CD1c-positive myeloid dendritic cell (primary cell): ENCODE data around the gene CHI3L2.

Experiments
- DNase-seq: peaks from one replicate; pipeline ENCODE4 v3.0.0-alpha.2; 2016; ENCODE audit errors: extremely low spot score

CHI3L2 gene

DNA sequence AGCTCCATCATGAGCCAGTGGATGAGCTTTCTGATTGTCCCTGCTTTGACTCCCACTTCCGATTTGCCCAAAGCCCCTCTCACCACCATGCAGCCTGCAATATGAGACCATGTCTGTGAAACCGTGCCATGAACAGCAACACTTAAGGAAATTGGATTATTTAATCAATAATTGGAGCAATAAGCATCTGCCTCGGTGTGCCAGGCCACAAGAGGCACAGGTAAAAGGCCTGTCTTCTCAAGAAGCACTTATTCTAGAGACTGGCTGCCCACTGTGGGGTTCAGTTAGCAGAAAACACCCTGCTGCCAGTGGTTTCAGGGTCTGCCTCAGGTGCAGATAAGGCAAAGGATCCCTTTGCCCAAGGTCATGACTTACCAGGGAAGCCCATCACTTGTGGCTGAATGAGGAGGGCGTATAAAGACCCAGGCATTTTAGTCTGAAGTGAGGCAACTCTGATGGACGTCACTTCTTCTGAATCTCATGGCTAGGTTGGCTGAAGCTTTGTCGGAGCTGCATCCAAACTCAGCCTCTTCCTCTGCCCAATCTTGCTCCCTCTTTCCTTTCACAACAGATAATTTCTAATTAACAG lies 7.1 kb upstream of the CHI3L2 start:
- no peak for DNase-seq

- no peak for DNase-seq
These were observed 6.3 kb upstream of the CHI3L2 start for GRCh38 chr1:111221276-111221632.

DNA sequence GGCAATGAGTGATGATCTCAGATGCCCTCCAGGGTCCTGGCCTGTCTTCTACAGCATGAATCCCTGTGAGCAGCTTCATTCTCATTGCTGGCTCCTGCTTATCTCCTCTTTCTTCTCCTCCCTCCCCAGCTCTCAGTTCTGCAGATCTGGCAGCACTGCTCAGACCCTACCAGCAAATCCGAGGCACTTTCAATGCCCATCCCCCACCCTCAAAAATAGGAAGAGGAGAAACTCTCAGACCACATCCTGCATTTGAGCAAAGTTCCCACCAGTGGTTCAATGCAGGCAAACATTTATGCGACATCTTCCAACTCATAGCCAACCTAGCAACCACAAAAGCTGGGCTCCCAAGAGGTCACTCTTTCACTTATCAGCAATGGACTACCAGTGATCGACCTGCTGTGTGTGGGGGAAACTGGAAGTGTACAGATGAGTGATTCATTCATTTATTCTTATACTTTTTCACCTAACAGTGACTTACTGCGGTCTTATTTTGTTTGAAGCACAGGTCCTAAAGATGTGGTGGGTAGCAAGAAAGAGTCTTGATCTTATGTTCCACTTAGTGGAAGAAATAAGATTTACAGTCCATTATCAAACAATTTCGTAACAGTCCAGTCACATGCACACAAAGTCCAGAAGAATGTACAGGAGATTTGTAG lies 5.8 kb upstream of the CHI3L2 start:
- peak; percentile 50 for DNase-seq

DNA sequence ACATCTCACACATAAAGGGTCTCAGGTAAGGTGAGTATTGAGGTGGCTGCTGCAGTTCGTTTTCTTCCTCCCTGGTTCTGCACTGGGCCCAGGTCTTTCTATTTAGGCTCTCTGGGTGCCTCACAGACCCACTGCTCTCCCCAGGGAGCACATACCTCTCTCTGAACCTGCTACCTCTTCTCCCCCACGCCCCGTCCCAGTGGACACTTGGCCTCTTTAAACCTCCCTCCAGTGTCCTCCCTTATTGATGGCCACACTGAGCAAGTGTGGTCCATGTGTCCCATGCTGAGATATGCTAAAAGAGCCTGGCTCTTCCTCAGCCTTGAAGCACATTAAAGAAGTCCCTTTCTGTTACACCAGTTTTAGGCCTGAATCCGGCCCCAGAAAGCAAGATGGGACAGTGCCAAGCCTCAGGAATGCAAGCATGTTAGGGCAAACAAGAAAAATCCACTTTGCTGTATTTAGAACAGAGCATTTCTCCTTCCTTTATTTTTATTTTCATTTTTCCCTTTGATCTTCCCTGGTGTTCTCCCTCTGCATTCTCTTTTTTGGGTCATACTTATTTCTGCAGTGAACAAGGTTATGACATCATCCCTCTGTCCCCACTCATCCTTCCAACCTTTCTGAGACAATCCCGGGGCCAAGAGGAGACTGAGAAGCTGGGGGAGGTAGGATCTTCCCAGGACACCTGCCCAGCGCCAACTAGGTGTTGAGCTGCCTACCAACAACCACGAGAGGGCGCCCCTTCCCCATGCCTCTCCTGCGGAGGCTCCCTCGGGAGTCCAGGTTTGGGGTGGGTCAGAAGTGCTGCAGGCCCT lies 5.0 kb upstream of the CHI3L2 start:
- peak; percentile 62 for DNase-seq

- DNase-seq: no peak
These were observed 4.3 kb upstream of the CHI3L2 start for GRCh38 chr1:111223126-111223685.

- no peak for DNase-seq
These were observed 2.4 kb upstream of the CHI3L2 start for GRCh38 chr1:111225091-111225490.

DNA sequence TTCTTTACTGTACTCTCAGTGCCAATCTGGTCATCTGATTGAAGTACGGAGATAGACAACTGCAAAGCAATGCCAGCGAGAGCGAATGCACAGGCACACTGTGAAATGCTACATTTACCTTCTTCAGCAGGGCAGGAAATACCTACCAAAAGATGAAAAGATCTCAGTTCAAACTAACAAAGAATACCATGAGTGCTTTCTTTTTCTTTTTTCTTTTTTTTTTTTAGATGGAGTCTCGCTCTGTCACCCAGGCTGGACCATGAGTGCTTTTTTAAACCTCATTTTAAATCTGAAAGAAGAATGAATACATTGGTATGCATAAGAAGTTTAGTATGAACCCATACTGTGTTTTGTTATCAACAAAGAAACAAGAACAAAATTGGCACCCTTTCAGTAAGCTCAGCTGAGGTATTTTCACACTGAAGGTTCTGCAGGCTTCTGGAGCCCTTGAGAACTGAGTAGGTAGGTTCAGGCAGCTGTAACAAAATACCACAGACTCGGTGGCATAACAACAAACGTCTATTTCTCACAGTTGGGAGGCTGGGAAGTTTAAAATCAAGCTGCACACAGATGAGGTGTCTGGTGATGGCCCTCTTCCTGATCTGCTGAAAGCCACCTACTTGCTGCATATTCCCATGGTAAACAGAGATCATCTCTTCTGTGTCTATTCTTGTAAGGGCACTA lies 1.7 kb upstream of the CHI3L2 start:
- DNase-seq: no peak

GRCh38 chr1:111227851-111228747 lies 586 bp downstream of the CHI3L2 start:
- DNase-seq: no peak

GRCh38 chr1:111228748-111229126 lies 1.2 kb downstream of the CHI3L2 start:
- DNase-seq: no peak

DNA sequence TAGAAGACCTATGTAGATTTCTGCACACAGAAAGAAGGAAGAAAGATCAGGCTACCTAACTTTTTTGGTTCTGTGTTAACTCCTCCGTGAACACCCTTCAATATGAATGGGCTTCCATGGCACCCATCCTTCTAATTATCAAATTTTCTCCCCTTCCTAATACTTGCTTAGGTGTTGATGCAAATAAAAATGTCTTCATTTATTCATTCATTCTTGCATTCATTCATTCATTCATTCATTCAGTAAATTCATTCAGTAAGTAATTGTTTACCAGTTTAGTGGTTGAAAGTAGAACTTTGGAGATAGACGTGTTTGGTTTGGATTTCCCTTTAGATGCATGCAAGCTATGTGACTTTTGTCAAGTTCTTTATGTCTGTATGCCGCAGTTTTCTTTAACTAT lies 4.6 kb downstream of the CHI3L2 start:
- DNase-seq: no peak

GRCh38 chr1:111234258-111234657 lies 6.7 kb downstream of the CHI3L2 start:
- no peak for DNase-seq

DNA sequence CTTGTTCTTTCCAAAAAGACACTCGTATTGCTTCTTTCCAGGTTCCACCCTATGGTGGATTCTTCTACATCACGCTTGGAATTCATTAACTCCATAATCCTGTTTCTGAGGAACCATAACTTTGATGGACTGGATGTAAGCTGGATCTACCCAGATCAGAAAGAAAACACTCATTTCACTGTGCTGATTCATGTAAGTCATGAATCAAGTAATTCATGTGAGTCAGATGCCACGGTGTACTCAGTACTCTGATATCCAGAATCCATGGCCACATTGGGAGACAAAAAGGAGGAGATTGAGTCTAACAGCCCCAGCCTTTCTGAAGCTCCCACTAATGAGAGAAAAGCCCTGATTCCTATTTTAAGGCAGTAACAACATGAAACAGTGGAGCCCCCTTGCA lies 7.4 kb downstream of the CHI3L2 start:
- no peak for DNase-seq

GRCh38 chr1:111236379-111236778 lies 8.9 kb downstream of the CHI3L2 start:
- DNase-seq: no peak

DNA sequence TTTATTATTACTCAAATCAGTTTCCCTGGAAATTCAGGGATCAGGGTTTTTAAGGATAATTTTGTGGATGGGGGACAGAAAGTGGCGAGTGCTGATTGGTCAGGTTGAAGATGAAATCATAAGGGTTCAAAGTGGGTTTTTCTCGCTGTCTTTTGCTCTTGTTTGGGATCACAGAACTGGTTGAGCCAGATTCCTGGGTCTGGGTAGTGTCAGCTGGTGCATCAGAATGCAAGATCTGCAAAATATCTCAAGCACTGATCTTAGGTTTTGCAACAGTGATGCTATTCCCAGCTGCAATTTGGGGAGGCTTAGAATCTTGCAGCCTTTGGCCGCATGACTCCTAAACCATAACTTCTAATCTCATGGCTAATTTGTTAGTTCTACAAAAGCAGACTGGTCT lies 9.3 kb downstream of the CHI3L2 start:
- no peak for DNase-seq

DNA sequence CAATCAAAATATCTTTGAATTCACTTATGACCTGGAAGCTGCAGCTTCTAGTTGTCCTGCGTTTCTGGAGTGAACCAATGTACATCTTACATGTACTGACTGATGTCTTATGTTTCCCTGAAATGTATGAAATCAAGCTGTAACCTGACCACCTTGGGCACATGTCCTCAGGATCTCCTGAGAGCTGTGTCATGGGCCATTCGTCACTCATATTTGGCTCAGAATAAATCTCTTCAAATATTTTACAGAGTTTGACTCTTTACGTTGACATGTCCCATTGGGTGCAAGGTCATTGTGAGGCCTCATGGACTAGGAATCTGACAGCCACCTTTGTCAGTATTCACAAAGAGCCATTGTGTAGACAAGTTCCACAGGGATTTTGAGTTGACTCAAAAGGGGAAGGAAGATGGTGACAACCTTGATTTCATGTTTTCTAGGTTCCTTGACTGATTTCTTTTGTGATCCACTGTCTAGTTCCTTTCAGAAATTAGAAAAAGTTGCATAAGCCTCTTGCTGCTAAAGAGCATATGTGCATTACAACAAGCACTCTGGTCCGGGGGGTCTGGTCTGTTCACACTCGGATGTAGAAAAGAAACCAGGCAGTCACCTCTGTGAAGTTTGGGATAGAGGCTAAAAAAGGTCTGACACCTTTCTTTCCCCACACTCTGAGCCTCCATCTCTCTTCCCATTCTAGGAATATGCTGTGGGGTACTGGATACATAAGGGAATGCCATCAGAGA lies 10.7 kb downstream of the CHI3L2 start:
- DNase-seq: no peak

DNA sequence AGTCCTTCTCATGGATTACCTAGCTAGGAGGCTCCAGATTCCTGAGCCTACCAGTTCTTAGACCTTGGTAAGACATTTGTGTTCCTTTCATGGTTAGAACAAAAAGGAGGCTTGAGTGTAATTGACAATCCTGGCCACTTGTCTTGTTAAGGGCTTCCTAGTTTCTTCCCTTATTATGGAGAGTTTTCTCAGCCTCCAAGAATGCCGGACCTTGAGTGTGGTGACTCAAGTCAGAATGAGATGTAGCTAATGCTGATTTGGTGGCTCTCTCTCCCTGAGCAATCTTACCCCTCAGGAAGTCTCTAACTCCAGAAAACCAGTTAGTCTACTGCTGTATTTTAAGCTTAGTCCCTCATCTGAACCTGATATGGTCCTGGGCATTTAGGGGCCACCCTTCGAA lies 14.3 kb downstream of the CHI3L2 start:
- no peak for DNase-seq

GRCh38 chr1:111242805-111243523 lies 15.5 kb downstream of the CHI3L2 start:
- DNase-seq: no peak

- DNase-seq: no peak
These were observed 19.8 kb downstream of the CHI3L2 start for GRCh38 chr1:111247125-111247838.

- no peak for DNase-seq
These were observed 22.4 kb downstream of the CHI3L2 start for GRCh38 chr1:111249960-111250359.
